Activated T-helper 1 cell treated with anti-CD3 and anti-CD28 coated beads, Interleukin-12 subunit alpha, Interleukin-12 subunit beta, Interleukin-2, Interleukin-4 antibody, amounts not matched to agents 30 ng/mL and 10 ng/mL and 1 ng/mL, durations not matched to agents 14 hours and 24 hours and 36 hours (primary cell): ENCODE results near the gene DNAH1. TPM values are rescaled to one million over a fixed set of nuclear protein-coding genes. Genes with fewer than 3 reads are reported as not detected.

Experiments
- DNase-seq: peaks from one replicate; pipeline ENCODE4 v3.0.0; 2021; ENCODE audit warnings: low spot score
- H3K27ac Mint-ChIP-seq: one replicate; pipeline ENCODE4 v1.8.0; 2021; ENCODE audit warnings: mild to moderate bottlenecking, mixed read lengths
- H3K27me3 Mint-ChIP-seq: one replicate; pipeline ENCODE4 v1.8.0; 2022; ENCODE audit warnings: mild to moderate bottlenecking, moderate library complexity, mixed read lengths; ENCODE audit not compliant: insufficient read depth
- H3K36me3 Mint-ChIP-seq: one replicate; pipeline ENCODE4 v1.8.0; 2021; ENCODE audit warnings: low read depth, mixed read lengths
- H3K4me1 Mint-ChIP-seq: one replicate; pipeline ENCODE4 v1.8.0; 2021; ENCODE audit warnings: low read depth, mixed read lengths
- H3K4me3 Mint-ChIP-seq: one replicate; pipeline ENCODE4 v1.8.0; 2021; ENCODE audit warnings: mild to moderate bottlenecking, moderate library complexity, mixed read lengths
- H3K9me3 Mint-ChIP-seq: one replicate; pipeline ENCODE4 v1.8.0; 2021; ENCODE audit warnings: mixed read lengths
- intact Hi-C: fragments of 100-400 bp; cut with micrococcal nuclease; formaldehyde crosslinking; loops from one replicate; pipeline ENCODE4 v1.15.1; 2024
- total RNA-seq: library from RNA; stranded (reverse); gene quantifications from 2 replicates; pipeline ENCODE4 v1.2.3, GENCODE V29; 2022

The DNAH1 gene
- total RNA-seq, 1 donor from 2014 or later: 12.1 TPM

DNA sequence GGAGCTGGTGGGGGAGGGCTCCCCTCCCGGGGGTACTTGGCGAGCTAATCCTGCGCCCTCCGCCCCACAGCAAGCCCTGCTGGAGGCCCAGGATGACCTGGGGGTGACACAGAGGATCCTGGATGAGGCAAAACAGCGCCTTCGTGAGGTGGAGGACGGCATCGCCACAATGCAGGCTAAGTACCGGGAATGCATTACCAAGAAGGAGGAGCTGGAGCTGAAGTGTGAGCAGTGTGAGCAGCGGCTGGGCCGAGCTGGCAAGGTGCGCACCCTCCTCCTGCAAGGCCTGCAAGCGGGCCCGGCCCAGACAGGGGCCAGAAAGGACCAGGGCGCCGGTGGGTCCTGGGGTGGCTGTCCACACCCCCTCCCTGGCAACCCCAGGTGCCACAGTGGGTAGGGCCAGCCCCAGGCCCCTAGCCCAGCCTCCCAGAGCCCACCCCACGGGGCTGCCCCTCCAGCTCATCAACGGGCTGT is 72.3 kb downstream of the DNAH1 start:
- Mint-ChIP-seq H3K9me3 (no peaks in the 10 kb centered on the region), H3K4me3 (no peak overlapping the region), H3K27ac (no peak overlapping the region), H3K36me3 (peaks cover 12% of the 10 kb centered on the region), H3K27me3 (no peaks in the 10 kb centered on the region), H3K4me1 (no peaks in the 10 kb centered on the region)
- no peak for DNase-seq
- intact Hi-C loops: no loop called here

DNA sequence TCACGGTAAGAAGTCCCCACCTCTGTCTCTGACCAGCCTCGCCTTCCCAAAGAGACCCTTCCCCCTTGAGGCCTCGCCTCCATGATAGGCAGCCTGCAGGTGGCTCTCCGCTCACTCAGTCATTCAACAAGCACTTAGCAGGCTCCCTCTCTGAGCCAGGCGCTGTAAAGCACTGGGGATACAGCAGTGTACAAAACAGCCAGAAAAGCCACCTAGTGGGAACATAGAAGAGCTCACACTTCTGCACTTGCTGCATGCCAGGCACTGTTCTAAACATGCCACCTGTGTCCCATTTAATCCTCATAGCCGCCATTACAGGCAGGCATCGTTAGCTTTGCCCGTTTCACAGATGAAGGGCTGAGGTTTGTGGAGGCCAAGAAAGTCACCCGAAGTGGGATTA is 72.8 kb downstream of the DNAH1 start:
- no peak overlapping the region for H3K4me3 Mint-ChIP-seq
- H3K9me3 Mint-ChIP-seq: no peaks in the 10 kb centered on the region
- DNase-seq: no peak
- peaks cover 12% of the 10 kb centered on the region for H3K36me3 Mint-ChIP-seq
- intact Hi-C loops: no loop called here
- H3K27ac Mint-ChIP-seq: no peak overlapping the region
- H3K27me3 Mint-ChIP-seq: no peaks in the 10 kb centered on the region
- H3K4me1 Mint-ChIP-seq: no peaks in the 10 kb centered on the region

DNA sequence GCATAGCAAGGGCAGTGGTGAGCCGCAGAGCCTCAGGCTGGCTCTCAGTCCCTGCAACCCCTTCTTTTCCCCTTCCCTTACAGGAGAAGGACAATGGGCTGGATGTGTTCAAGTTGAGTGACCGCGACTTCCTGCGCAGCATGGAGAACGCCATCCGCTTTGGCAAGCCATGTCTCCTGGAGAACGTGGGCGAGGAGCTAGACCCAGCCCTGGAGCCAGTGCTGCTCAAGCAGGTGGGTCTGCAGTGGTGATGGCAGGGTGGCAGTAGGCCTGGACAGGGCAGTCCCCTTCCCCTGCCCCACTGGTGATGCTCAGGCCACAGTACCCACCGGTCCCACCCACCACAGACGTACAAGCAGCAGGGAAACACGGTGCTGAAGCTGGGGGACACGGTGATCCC is 75.0 kb downstream of the DNAH1 start:
- Mint-ChIP-seq H3K9me3 (no peaks in the 10 kb centered on the region), H3K36me3 (peaks cover 12% of the 10 kb centered on the region), H3K4me1 (no peaks in the 10 kb centered on the region), H3K4me3 (no peak overlapping the region), H3K27me3 (no peaks in the 10 kb centered on the region), H3K27ac (no peak overlapping the region)
- intact Hi-C loops: no loop called here
- DNase-seq: no peak

DNA sequence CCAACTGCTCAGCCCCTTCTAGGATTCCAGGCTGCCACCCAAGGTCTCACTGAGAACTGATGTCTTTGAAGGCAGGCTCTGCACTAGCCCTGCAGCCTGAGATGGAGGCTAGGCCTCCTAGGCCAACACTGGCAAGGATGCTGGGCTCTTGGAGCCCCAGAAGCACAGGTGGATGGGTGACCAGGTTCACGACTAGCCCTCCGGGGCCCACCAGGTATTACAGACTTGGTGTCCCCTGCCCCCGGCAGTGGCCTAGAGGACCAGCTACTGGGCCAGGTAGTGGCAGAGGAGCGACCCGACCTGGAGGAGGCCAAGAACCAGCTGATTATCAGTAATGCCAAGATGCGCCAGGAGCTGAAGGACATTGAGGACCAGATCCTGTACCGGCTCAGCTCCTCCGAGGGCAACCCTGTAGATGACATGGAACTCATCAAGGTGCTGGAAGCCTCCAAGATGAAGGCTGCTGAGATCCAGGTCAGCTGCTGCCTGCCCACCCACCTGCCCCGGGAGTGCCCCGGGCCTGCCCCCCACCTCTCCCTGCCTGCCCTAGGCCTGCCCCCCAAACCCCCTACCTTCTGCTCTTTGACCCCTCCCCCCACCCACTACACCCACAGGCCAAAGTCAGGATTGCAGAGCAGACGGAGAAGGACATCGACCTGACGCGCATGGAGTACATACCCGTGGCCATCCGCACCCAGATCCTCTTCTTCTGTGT is 76.3 kb downstream of the DNAH1 start:
- Mint-ChIP-seq H3K9me3 (no peaks in the 10 kb centered on the region), H3K36me3 (peaks cover 12% of the 10 kb centered on the region), H3K4me1 (no peaks in the 10 kb centered on the region), H3K27me3 (no peaks in the 10 kb centered on the region), H3K27ac (no peak overlapping the region), H3K4me3 (no peak overlapping the region)
- intact Hi-C loops: no loop called here
- no peak for DNase-seq

DNA sequence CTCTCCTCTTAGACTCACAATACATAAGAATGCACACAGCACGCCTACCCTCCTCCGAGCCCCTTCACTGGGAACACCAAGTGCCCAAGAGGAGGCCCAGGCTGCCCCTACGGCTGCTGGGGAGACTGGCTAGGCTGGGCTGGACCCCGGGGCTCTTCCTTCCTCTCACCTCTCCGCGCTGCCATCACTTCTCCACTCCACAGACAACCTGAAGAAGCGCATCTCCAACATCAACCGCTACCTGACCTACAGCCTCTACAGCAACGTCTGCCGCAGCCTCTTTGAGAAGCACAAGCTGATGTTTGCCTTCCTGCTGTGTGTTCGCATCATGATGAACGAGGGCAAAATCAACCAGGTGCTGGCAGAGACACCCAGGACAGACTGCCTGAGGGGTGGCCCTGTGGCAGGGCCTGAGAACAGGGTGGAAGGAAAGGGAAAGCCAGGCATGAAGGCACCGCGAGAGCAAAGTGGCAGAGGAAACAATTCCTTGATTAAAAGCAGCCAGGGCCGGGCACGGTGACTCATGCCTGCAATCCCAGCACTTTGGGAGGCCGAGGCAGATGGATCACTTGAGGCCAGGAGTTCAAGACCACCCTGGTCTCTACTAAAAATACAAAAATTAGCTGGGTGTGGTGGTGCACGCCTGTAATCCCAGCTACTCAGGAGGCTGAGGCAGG is 77.2 kb downstream of the DNAH1 start:
- intact Hi-C loops: no loop called here
- Mint-ChIP-seq H3K27ac (no peak overlapping the region), H3K9me3 (no peaks in the 10 kb centered on the region), H3K36me3 (peaks cover 12% of the 10 kb centered on the region), H3K27me3 (no peaks in the 10 kb centered on the region), H3K4me3 (no peak overlapping the region), H3K4me1 (no peaks in the 10 kb centered on the region)
- DNase-seq: no peak

DNA sequence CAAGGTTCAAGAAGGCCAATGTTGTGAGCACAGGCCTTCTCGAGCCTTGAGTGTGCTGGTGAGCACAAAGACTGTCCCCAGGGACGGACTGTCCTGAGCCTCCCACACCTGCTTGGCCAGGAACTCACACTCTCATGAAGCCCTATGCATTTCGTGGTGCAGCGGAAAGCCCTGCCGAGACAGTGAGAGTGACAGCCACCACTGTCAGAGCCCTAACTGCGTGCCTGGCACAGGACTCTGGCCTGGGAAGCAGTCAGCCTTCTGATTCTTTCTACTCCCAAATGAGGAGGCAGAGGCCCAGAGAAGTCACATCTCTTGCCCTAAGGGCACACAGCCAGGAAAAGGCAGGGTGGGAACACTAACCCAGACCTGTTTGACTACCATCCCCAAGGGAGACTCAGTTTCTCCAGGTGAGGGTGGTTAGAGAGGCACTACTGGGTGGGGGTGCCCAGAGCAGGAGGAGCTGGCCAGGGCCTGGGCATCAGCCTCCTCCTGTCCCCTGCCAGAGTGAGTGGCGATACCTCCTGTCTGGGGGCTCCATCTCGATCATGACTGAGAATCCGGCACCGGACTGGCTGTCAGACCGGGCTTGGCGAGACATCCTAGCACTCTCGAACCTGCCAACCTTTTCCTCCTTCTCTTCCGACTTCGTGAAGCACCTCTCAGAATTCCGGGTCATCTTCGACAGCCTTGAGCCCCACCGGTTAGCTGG is 78.0 kb downstream of the DNAH1 start:
- Mint-ChIP-seq H3K36me3 (peaks cover 12% of the 10 kb centered on the region), H3K27me3 (no peaks in the 10 kb centered on the region), H3K4me3 (no peak overlapping the region), H3K9me3 (no peaks in the 10 kb centered on the region), H3K4me1 (no peaks in the 10 kb centered on the region), H3K27ac (no peak overlapping the region)
- no peak for DNase-seq
- intact Hi-C loops: no loop called here

DNA sequence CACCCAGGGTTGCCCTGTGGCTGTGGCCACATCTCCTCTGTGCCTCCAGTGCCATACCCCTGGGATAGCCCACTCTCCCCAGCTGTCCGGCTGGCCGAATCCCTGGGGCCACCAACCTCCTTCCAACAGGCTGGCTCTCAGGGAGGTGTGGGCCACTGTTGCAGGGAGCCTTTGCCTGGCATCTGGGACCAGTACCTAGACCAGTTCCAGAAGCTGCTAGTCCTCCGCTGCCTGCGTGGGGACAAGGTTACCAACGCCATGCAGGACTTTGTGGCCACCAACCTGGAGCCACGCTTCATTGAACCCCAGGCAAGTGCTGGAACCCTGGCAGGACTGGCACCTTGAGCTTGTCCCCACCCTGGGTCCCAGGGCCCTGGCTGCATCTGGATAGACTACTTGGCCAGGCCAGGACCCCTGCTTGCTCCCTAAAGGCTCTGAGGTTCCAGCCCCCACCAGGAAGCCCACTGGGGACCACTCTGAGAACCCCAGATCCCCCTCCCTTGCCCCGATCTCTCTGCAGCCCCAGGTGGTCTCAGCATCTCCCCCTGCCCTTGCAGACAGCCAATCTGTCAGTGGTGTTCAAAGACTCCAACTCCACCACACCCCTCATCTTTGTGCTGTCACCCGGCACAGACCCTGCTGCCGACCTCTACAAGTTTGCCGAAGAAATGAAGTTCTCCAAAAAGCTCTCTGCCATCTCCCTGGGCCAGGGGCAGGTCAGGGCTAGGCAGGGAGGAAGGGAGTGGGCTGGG is 78.8 kb downstream of the DNAH1 start:
- DNase-seq: no peak
- H3K4me1 Mint-ChIP-seq: no peaks in the 10 kb centered on the region
- peaks cover 12% of the 10 kb centered on the region for H3K36me3 Mint-ChIP-seq
- H3K27ac Mint-ChIP-seq: no peak overlapping the region
- H3K9me3 Mint-ChIP-seq: no peaks in the 10 kb centered on the region
- no peak overlapping the region for H3K4me3 Mint-ChIP-seq
- intact Hi-C loops: no loop called here
- no peaks in the 10 kb centered on the region for H3K27me3 Mint-ChIP-seq

DNA sequence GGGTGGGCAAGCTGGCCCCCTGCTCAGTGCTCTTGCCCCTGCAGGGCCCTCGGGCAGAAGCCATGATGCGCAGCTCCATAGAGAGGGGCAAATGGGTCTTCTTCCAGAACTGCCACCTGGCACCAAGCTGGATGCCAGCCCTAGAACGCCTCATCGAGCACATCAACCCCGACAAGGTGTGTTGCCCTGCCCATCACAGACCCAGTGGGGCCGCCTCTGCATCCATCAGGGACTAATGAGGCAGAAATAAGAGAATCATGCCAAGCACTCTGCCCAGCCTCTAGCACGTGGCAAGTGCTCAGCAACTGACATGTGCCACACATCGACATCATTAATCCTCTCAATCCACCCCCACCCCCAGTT is 79.4 kb downstream of the DNAH1 start:
- Mint-ChIP-seq H3K4me3 (no peak overlapping the region), H3K36me3 (peaks cover 12% of the 10 kb centered on the region), H3K27ac (no peak overlapping the region), H3K4me1 (no peaks in the 10 kb centered on the region), H3K27me3 (no peaks in the 10 kb centered on the region), H3K9me3 (no peaks in the 10 kb centered on the region)
- intact Hi-C loops: no loop called here
- DNase-seq: no peak

DNA sequence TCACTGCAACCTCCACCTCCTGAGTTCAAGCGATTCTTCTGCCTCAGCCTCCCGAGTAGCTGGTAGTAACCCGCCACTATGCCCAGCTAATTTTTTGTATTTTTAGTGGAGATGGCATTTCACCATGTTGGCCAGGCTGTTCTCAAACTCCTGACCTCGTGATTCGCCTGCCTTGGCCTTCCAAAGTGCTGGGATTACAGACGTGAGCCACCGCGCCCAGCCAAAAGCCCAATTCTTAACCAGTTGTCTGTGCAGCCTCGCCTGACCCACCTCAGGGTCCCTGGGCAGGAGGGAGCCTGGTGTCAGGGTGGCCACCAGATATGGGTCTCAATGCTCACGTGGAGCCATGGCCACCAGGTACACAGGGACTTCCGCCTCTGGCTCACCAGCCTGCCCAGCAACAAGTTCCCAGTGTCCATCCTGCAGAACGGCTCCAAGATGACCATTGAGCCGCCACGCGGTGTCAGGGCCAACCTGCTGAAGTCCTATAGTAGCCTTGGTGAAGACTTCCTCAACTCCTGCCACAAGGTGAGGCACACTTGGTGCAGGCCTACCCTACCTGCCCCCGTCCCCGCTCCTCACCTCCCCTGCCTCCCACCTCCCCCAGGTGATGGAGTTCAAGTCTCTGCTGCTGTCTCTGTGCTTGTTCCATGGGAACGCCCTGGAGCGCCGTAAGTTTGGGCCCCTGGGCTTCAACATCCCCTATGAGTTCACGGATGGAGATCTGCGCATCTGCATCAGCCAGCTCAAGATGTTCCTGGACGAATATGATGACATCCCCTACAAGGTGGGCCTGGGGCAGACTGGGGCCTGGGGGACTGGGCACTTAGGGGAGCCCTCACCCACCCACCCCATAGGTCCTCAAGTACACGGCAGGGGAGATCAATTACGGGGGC is 80.1 kb downstream of the DNAH1 start:
- Mint-ChIP-seq H3K27me3 (no peaks in the 10 kb centered on the region), H3K36me3 (peaks cover 12% of the 10 kb centered on the region), H3K27ac (no peak overlapping the region), H3K9me3 (no peaks in the 10 kb centered on the region), H3K4me3 (no peak overlapping the region), H3K4me1 (no peaks in the 10 kb centered on the region)
- intact Hi-C loops: no loop called here
- DNase-seq: no peak

DNA sequence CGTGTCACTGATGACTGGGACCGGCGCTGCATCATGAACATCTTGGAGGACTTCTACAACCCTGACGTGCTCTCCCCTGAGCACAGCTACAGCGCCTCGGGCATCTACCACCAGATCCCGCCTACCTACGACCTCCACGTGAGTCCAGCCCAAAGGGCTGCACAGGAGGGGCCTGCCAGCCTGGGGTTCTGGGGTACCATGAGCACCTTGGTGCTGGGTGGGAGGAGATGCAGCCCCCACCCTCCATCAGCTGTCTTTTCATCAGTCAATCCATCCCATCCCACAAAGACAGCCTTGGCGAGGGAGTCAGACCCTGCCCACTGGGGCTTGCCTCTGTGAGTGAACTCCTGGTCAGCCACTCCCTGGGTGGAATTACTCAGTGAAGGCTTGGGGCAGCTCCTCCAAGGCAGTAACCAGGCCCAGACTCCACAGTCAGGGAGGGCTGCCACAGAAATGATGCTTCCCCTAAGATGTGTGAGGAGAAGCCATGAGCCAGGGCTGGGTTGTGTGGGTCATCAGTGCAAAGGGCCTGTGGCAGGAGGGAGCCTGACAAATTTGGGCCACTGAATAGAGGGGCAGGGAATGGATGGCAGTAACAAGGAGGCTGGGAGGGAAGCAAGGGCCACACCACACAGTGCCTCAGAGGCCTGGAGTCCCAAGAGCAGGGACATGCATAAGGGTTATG is 80.9 kb downstream of the DNAH1 start:
- H3K4me3 Mint-ChIP-seq: no peak overlapping the region
- no peaks in the 10 kb centered on the region for H3K27me3 Mint-ChIP-seq
- intact Hi-C loops: no loop called here
- H3K4me1 Mint-ChIP-seq: no peaks in the 10 kb centered on the region
- no peak for DNase-seq
- peaks cover 14% of the 10 kb centered on the region for H3K36me3 Mint-ChIP-seq
- H3K9me3 Mint-ChIP-seq: no peaks in the 10 kb centered on the region
- no peak overlapping the region for H3K27ac Mint-ChIP-seq

DNA sequence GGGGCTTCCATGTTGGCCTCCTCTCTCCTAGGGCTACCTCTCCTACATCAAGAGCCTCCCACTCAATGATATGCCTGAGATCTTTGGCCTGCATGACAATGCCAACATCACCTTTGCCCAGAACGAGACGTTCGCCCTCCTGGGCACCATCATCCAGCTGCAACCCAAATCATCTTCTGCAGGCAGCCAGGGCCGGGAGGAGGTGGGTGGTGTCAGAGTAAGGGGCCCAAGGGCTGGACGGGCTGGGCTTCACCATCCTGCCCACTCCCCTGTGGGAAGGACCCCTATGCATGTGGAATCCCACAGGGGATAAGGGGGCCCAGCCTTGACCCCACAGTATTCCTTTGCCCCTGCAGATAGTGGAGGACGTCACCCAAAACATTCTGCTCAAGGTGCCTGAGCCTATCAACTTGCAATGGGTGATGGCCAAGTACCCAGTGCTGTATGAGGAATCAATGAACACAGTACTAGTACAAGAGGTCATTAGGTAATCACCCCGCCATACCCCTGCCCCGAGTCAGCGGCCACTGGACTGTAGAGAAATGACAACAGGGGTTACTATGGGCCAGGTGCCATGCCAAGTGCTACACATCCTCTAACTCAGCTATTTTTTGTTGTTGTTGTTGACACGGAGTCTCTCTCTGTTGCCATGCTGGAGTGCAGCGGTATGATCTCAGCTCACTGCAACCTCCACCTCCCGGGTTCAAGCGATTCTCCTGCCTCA is 81.7 kb downstream of the DNAH1 start:
- no peak overlapping the region for H3K27ac Mint-ChIP-seq
- H3K36me3 Mint-ChIP-seq: peaks cover 19% of the 10 kb centered on the region

More for the DNA sequence above, 81.7 kb downstream of the DNAH1 start:
- Mint-ChIP-seq H3K9me3 (no peaks in the 10 kb centered on the region), H3K4me3 (no peak overlapping the region), H3K27me3 (no peaks in the 10 kb centered on the region), H3K4me1 (no peaks in the 10 kb centered on the region)
- intact Hi-C loops: no loop called here
- DNase-seq: no peak
